GM12878 (cell line): ENCODE measurements around the gene MT1HL1. TPM values are rescaled to one million over a fixed set of nuclear protein-coding genes. Genes with fewer than 3 reads are reported as not detected.

Experiments
- ATAC-seq: fragments of 200-7000 bp; cut with Tn5 transposase; 3 replicates; pipeline ENCODE4 v1.9.1; 2020; ENCODE audit warnings: mild to moderate bottlenecking, moderate library complexity
- BruUV-seq: library from RNA; stranded (reverse); fragments of 400-500 nt; replicated peaks from 2 replicates; lab custom pipeline; 2021; lab: Mats Ljungman, UMichigan
- CTCF ChIA-PET: fragments of 300-600 bp; sonication (Branson Sonifier 250); formaldehyde crosslinking; extraction: SDS; loops from one replicate; lab custom pipeline; 2021; ENCODE audit warnings: inconsistent platforms; lab: Yijun Ruan, JAX
- POLR2A ChIA-PET: fragments of 350-600 bp; formaldehyde crosslinking; extraction: SDS; loops from one replicate; lab custom pipeline; 2021; ENCODE audit warnings: inconsistent platforms; lab: Charles Lee
- RAD21 ChIA-PET: fragments of 300-600 bp; sonication (Branson Sonifier 250); formaldehyde crosslinking; loops from one replicate; lab custom pipeline; 2023; ENCODE audit warnings: antibody characterized with exemption; ENCODE audit not compliant: unreplicated experiment; lab: Charles Lee
- SMC1A ChIA-PET: fragments of 300-600 bp; sonication (Branson Sonifier 250); formaldehyde crosslinking; loops from one replicate; lab custom pipeline; 2023; ENCODE audit not compliant: unreplicated experiment, uncharacterized antibody; lab: Charles Lee
- DNase-seq: peaks from one replicate; pipeline ENCODE4 v3.0.0-alpha.2; 2011; ENCODE audit warnings: low read depth, low spot score
- FAIRE-seq: peaks from 3 replicates; lab custom pipeline; 2011; peaks lifted over from hg19 to GRCh38; lab: Jason Lieb, UNC
- H2AFZ ChIP-seq: 2 replicates; pipeline ENCODE4 v1.6.0; 2011; ENCODE audit warnings: low read depth, low read length, control low read depth; ENCODE audit not compliant: control insufficient read depth
- H3K27ac ChIP-seq: 2 replicates; pipeline ENCODE4 v1.5.1; 2011; ENCODE audit warnings: control low read depth; ENCODE audit not compliant: control insufficient read depth, insufficient read depth
- H3K27me3 ChIP-seq, 2 experiments: replicated peaks in 1 of 2; 2 replicates each; pipeline versions ENCODE4 v1.6.0 to v1.6.1; 2011; ENCODE audit warnings: low read length in 1 of 2; ENCODE audit not compliant: control insufficient read depth in 2 of 2, insufficient read depth in 2 of 2
- H3K36me3 ChIP-seq, 2 experiments: 2 replicates each; pipeline ENCODE4 v1.5.1; 2011; ENCODE audit warnings: low read length in 1 of 2; ENCODE audit not compliant: control insufficient read depth in 2 of 2, insufficient read depth in 2 of 2
- H3K4me1 ChIP-seq: 2 replicates; pipeline ENCODE4 v1.6.1; 2011; ENCODE audit warnings: mild to moderate bottlenecking, low read length, moderate library complexity, mixed read lengths; ENCODE audit not compliant: control insufficient read depth, insufficient read depth
- H3K4me2 ChIP-seq: 2 replicates; pipeline ENCODE4 v1.6.0; 2011; ENCODE audit warnings: control low read depth; ENCODE audit not compliant: control insufficient read depth, insufficient read depth
- H3K4me3 ChIP-seq: fragments of 200-600 bp; sonication (generic); 2 replicates; pipeline ENCODE4 v1.5.1; 2016
- H3K79me2 ChIP-seq: 2 replicates; pipeline ENCODE4 v1.6.0; 2011; ENCODE audit warnings: low read length; ENCODE audit not compliant: control insufficient read depth, insufficient read depth
- H3K9ac ChIP-seq: 2 replicates; pipeline ENCODE4 v1.8.0; 2011; ENCODE audit warnings: low read length, control low read depth, mixed read lengths; ENCODE audit not compliant: control insufficient read depth, insufficient read depth
- H3K9me3 ChIP-seq: replicated peaks from 3 replicates; pipeline ENCODE4 v1.5.1; 2011; ENCODE audit warnings: mild to moderate bottlenecking, low read length; ENCODE audit not compliant: control insufficient read depth, insufficient read depth
- H4K20me1 ChIP-seq: 2 replicates; pipeline ENCODE4 v1.6.0; 2011; ENCODE audit not compliant: control insufficient read depth, insufficient read depth
- ASH2L ChIP-seq: fragments of 300-600, 200-600 bp; sonication (generic); IDR thresholded peaks from 2 replicates; pipeline ENCODE4 v1.6.1; 2017; ENCODE audit warnings: low read depth, mild to moderate bottlenecking, borderline replicate concordance
- CBFB ChIP-seq: IDR thresholded peaks from 2 replicates; pipeline ENCODE4 v1.6.1; 2016; ENCODE audit warnings: antibody characterized with exemption, low read depth
- CREB1 ChIP-seq: IDR thresholded peaks from 2 replicates; pipeline ENCODE4 v1.6.1; 2012; ENCODE audit warnings: low read depth, mild to moderate bottlenecking, inconsistent platforms
- HDAC2 ChIP-seq: fragments of 200-600 bp; sonication (generic); IDR thresholded peaks from 2 replicates; pipeline ENCODE4 v1.6.1; 2017
- KAT2A ChIP-seq: conservative IDR thresholded peaks from 2 replicates; pipeline ENCODE4 v1.6.1; 2011; ENCODE audit warnings: low read depth, low read length; ENCODE audit not compliant: control insufficient read depth
- MTA3 ChIP-seq: IDR thresholded peaks from 2 replicates; pipeline ENCODE4 v1.6.1; 2012; ENCODE audit warnings: low read length, inconsistent platforms, borderline replicate concordance
- RAD51 ChIP-seq: fragments of 450-650 bp; IDR thresholded peaks from 2 replicates; pipeline ENCODE4 v1.6.1; 2016; ENCODE audit warnings: moderate library complexity, mild to moderate bottlenecking, inconsistent platforms
- RB1 ChIP-seq: fragments of 450-650 bp; formaldehyde crosslinking; IDR thresholded peaks from 2 replicates; pipeline ENCODE4 v1.6.1; 2017; ENCODE audit warnings: mild to moderate bottlenecking, borderline replicate concordance
- ZNF217 ChIP-seq: fragments of 450-650 bp; IDR thresholded peaks from 2 replicates; pipeline ENCODE4 v1.6.1; 2017; ENCODE audit warnings: antibody characterized with exemption, mild to moderate bottlenecking
- WGBS: methylation state at CpG from one replicate; pipeline ENCODE4 v1.1.6; 2016; ENCODE audit warnings: low lambda C conversion rate; ENCODE audit not compliant: insufficient replicate concordance, insufficient coverage; ENCODE audit errors: missing lambda C conversion rate; 5-methylcytosine and 5-hydroxymethylcytosine counted together
- in situ Hi-C: fragments of 300-500 bp; cut with MboI; formaldehyde crosslinking; loops from 9 replicates; pipeline ENCODE4 v1.14.3; 2018; ENCODE audit warnings: mixed read lengths
- intact Hi-C: fragments of 100-400 bp; cut with micrococcal nuclease; formaldehyde crosslinking; loops from one replicate; pipeline ENCODE4 v1.14.2; 2022; ENCODE audit not compliant: unreplicated experiment
- polyA plus RNA-seq, 11 experiments: library from polyadenylated mRNA; depleted of rRNA in 4 of 11; unstranded in 6 of 11; stranded (reverse) in 5 of 11; fragments of >200 nt; fragmentation: Nextera tagmentation in 4 of 11; fragmentation: Illumina TruSeq in 1 of 11; extraction: Ambion mirVana in 4 of 11; extraction: Trizol in 1 of 11; gene quantifications; 1 replicate in 1 of 11; 2 replicates in 10 of 11; pipeline versions ENCODE4 v1.2.1 to v1.2.3, GENCODE V29; 2011 to 2016; ENCODE audit warnings: inconsistent platforms in 2 of 11, missing spikeins in 2 of 11, low read depth in 1 of 11
- total RNA-seq, 4 experiments: library from RNA; depleted of rRNA in 3 of 4; stranded (reverse); fragments of >200 nt in 3 of 4; fragmentation: Illumina TruSeq in 1 of 4; extraction: Trizol in 1 of 4; gene quantifications; 2 replicates each; pipeline versions ENCODE4 v1.2.1 to v1.2.3, GENCODE V29; 2013 to 2021
- TF ChIP-seq, protein P1 (sequence below): fragments of 450-650 bp; IDR thresholded peaks from 2 replicates; pipeline ENCODE4 v1.6.1; 2016; ENCODE audit warnings: mild to moderate bottlenecking
- TF ChIP-seq, protein P2 (sequence below): fragments of 450-650 bp; IDR thresholded peaks from 2 replicates; pipeline ENCODE4 v1.6.1; 2018; ENCODE audit warnings: borderline replicate concordance, mild to moderate bottlenecking; ENCODE audit not compliant: partially characterized antibody
- TF ChIP-seq, protein P3 (sequence below): fragments of 450-650 bp; IDR thresholded peaks from 2 replicates; pipeline ENCODE4 v1.6.1; 2017; ENCODE audit warnings: mild to moderate bottlenecking, low read depth, inconsistent platforms; ENCODE audit not compliant: poor library complexity, severe bottlenecking
- TF ChIP-seq, protein P4 (sequence below): fragments of 450-650 bp; formaldehyde crosslinking; IDR thresholded peaks from 2 replicates; pipeline ENCODE4 v1.5.0; 2022; ENCODE audit warnings: mild to moderate bottlenecking, missing genetic modification characterization

The MT1HL1 gene
- total and polyA plus RNA-seq, 10 of the 15 experiments (the other 5 are each of a cell fraction or from before 2014, with no cell fraction given): not detected

DNA sequence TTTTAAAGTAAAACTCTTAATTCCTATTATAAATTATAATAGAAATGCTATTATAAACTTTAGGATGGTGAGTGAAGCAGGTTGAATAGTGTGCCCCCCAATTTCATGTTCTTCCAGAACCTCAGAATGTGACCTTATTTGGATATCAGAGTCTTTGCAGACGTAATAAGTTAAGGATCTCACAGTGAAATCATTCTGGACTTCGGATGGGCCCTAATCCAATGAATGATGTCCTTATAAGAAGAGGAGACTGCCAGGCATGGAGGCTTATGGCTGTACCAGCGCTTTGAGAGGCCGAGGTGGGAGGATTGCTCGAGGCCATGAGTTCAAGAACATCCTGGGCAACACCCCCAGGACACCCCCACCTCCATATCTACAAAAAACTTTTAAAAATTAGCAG is 9.4 kb upstream of the MT1HL1 start:
- Histone ChIP-seq H3K79me2 (no peaks in the 10 kb centered on the region), H3K27me3 (no peaks in the 10 kb centered on the region), H3K27ac (no peak overlapping the region), H3K36me3 (no peaks in the 10 kb centered on the region), H2AFZ (no peak overlapping the region), H3K9ac (no peak overlapping the region), H3K4me1 (no peaks in the 10 kb centered on the region), H3K4me3 (no peak overlapping the region), H3K9me3 (no peaks in the 10 kb centered on the region), H3K4me2 (no peak overlapping the region), H4K20me1 (no peaks in the 10 kb centered on the region)
- 8% methylated on average over 5 of the region's 5 CpGs for WGBS
- in situ Hi-C loops: no loop called here
- FAIRE-seq (no peak), ATAC-seq (no peak), DNase-seq (no peak)
- ChIA-PET CTCF (no interaction called here), POLR2A (no interaction called here), RAD21 (no interaction called here), SMC1A (no interaction called here)
- no TSS peak for BruUV-seq
- intact Hi-C loops: no loop called here
- TF ChIP-seq RAD51 (no peak), ASH2L (no peak), CBFB (no peak), CREB1 (no peak), HDAC2 (no peak), MTA3 (no peak), RB1 (no peak), KAT2A (no peak), ZNF217 (no peak)
- TF ChIP-seq, protein P1, sequence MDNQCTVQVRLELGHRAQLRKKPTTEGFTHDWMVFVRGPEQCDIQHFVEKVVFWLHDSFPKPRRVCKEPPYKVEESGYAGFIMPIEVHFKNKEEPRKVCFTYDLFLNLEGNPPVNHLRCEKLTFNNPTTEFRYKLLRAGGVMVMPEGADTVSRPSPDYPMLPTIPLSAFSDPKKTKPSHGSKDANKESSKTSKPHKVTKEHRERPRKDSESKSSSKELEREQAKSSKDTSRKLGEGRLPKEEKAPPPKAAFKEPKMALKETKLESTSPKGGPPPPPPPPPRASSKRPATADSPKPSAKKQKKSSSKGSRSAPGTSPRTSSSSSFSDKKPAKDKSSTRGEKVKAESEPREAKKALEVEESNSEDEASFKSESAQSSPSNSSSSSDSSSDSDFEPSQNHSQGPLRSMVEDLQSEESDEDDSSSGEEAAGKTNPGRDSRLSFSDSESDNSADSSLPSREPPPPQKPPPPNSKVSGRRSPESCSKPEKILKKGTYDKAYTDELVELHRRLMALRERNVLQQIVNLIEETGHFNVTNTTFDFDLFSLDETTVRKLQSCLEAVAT: no peak
- TF ChIP-seq, protein P2, sequence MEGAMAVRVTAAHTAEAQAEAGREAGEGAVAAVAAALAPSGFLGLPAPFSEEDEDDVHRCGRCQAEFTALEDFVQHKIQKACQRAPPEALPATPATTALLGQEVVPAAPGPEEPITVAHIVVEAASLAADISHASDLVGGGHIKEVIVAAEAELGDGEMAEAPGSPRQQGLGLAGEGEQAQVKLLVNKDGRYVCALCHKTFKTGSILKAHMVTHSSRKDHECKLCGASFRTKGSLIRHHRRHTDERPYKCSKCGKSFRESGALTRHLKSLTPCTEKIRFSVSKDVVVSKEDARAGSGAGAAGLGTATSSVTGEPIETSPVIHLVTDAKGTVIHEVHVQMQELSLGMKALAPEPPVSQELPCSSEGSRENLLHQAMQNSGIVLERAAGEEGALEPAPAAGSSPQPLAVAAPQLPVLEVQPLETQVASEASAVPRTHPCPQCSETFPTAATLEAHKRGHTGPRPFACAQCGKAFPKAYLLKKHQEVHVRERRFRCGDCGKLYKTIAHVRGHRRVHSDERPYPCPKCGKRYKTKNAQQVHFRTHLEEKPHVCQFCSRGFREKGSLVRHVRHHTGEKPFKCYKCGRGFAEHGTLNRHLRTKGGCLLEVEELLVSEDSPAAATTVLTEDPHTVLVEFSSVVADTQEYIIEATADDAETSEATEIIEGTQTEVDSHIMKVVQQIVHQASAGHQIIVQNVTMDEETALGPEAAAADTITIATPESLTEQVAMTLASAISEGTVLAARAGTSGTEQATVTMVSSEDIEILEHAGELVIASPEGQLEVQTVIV: no peak
- TF ChIP-seq, protein P3, sequence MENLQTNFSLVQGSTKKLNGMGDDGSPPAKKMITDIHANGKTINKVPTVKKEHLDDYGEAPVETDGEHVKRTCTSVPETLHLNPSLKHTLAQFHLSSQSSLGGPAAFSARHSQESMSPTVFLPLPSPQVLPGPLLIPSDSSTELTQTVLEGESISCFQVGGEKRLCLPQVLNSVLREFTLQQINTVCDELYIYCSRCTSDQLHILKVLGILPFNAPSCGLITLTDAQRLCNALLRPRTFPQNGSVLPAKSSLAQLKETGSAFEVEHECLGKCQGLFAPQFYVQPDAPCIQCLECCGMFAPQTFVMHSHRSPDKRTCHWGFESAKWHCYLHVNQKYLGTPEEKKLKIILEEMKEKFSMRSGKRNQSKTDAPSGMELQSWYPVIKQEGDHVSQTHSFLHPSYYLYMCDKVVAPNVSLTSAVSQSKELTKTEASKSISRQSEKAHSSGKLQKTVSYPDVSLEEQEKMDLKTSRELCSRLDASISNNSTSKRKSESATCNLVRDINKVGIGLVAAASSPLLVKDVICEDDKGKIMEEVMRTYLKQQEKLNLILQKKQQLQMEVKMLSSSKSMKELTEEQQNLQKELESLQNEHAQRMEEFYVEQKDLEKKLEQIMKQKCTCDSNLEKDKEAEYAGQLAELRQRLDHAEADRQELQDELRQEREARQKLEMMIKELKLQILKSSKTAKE: no peak
- TF ChIP-seq, protein P4, sequence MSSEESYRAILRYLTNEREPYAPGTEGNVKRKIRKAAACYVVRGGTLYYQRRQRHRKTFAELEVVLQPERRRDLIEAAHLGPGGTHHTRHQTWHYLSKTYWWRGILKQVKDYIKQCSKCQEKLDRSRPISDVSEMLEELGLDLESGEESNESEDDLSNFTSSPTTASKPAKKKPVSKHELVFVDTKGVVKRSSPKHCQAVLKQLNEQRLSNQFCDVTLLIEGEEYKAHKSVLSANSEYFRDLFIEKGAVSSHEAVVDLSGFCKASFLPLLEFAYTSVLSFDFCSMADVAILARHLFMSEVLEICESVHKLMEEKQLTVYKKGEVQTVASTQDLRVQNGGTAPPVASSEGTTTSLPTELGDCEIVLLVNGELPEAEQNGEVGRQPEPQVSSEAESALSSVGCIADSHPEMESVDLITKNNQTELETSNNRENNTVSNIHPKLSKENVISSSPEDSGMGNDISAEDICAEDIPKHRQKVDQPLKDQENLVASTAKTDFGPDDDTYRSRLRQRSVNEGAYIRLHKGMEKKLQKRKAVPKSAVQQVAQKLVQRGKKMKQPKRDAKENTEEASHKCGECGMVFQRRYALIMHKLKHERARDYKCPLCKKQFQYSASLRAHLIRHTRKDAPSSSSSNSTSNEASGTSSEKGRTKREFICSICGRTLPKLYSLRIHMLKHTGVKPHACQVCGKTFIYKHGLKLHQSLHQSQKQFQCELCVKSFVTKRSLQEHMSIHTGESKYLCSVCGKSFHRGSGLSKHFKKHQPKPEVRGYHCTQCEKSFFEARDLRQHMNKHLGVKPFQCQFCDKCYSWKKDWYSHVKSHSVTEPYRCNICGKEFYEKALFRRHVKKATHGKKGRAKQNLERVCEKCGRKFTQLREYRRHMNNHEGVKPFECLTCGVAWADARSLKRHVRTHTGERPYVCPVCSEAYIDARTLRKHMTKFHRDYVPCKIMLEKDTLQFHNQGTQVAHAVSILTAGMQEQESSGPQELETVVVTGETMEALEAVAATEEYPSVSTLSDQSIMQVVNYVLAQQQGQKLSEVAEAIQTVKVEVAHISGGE: no peak
- TF ChIP-seq, all 136 proteins: peak for 0
